Smooth muscle cell (in vitro differentiated cells): ENCODE data around the gene LMOD2. TPM values are rescaled to one million over a fixed set of nuclear protein-coding genes. Genes with fewer than 3 reads are reported as not detected.

Source experiments
- DNase-seq: peaks from one replicate; lab custom pipeline; 2025; ENCODE audit not compliant: unreplicated experiment; lab: John Stamatoyannopoulos, UW
- H2AFZ ChIP-seq: fragments of 200-600 bp; sonication (generic); 2 replicates; pipeline ENCODE4 v1.6.0; 2016; ENCODE audit warnings: antibody characterized with exemption, low read depth, mild to moderate bottlenecking
- H3F3A ChIP-seq: fragments of 200-600 bp; sonication (generic); 2 replicates; pipeline ENCODE4 v1.6.0; 2017; ENCODE audit warnings: antibody characterized with exemption, low read depth
- H3K27ac ChIP-seq: fragments of 200-600 bp; sonication (generic); 2 replicates; pipeline ENCODE4 v1.5.1; 2016; ENCODE audit warnings: low read depth, mild to moderate bottlenecking
- H3K27me3 ChIP-seq: fragments of 200-600 bp; sonication (generic); 2 replicates; pipeline ENCODE4 v1.6.1; 2016; ENCODE audit warnings: low read depth, mild to moderate bottlenecking
- H3K36me3 ChIP-seq: fragments of 200-600 bp; sonication (generic); 2 replicates; pipeline ENCODE4 v1.5.1; 2016; ENCODE audit warnings: low read depth
- H3K4me1 ChIP-seq: fragments of 200-600 bp; sonication (generic); 2 replicates; pipeline ENCODE4 v1.5.1; 2016; ENCODE audit warnings: low read depth
- H3K4me2 ChIP-seq: fragments of 200-600 bp; sonication (generic); 2 replicates; pipeline ENCODE4 v1.6.0; 2016; ENCODE audit warnings: mild to moderate bottlenecking
- H3K4me3 ChIP-seq: fragments of 200-600 bp; sonication (generic); 2 replicates; pipeline ENCODE4 v1.5.1; 2016; ENCODE audit warnings: mild to moderate bottlenecking
- H3K79me2 ChIP-seq: fragments of 200-600 bp; sonication (generic); 2 replicates; pipeline ENCODE4 v1.6.0; 2016; ENCODE audit warnings: low read depth, mild to moderate bottlenecking
- H3K9ac ChIP-seq: fragments of 200-600 bp; sonication (generic); 2 replicates; pipeline ENCODE4 v1.6.0; 2016; ENCODE audit warnings: low read depth
- H3K9me3 ChIP-seq: fragments of 200-600 bp; sonication (generic); replicated peaks from 2 replicates; pipeline ENCODE4 v1.5.1; 2016; ENCODE audit warnings: low read depth
- H4K20me1 ChIP-seq: fragments of 200-600 bp; sonication (generic); 2 replicates; pipeline ENCODE4 v1.6.0; 2016; ENCODE audit warnings: low read depth
- WGBS: methylation state at CpG from one replicate; pipeline ENCODE4 v1.1.7; 2016; ENCODE audit warnings: low lambda C conversion rate; 5-methylcytosine and 5-hydroxymethylcytosine counted together
- polyA plus RNA-seq: library from polyadenylated mRNA; unstranded; fragments of >200 nt; fragmentation: Nextera tagmentation; extraction: Ambion mirVana; gene quantifications from 2 replicates; pipeline ENCODE4 v1.2.1, GENCODE V29; 2016
- total RNA-seq: library from RNA; depleted of rRNA; stranded (reverse); fragments of >200 nt; gene quantifications from 2 replicates; pipeline ENCODE4 v1.2.3, GENCODE V29; 2014
- TF ChIP-seq, protein P1 (sequence below): fragments of 200-600 bp; sonication (generic); IDR thresholded peaks from 2 replicates; pipeline ENCODE4 v1.5.1; 2017; ENCODE audit warnings: borderline replicate concordance, mild to moderate bottlenecking, antibody characterized with exemption; ENCODE audit not compliant: insufficient read depth, poor library complexity, severe bottlenecking

Gene LMOD2
- total and polyA plus RNA-seq, 2 experiments from 2014 or later, result 0.10 TPM; not detected in 1

- Histone ChIP-seq H3K36me3 (no peaks in the 10 kb centered on the region), H4K20me1 (no peaks in the 10 kb centered on the region), H3F3A (no peaks in the 10 kb centered on the region), H3K27me3 (no peaks in the 10 kb centered on the region), H3K27ac (no peak overlapping the region), H3K79me2 (no peaks in the 10 kb centered on the region), H3K9me3 (no peaks in the 10 kb centered on the region), H3K4me1 (no peaks in the 10 kb centered on the region), H3K9ac (no peak overlapping the region), H3K4me3 (no peak overlapping the region), H2AFZ (no peak overlapping the region), H3K4me2 (no peak overlapping the region)
- WGBS, result 64% methylated on average over 8 of the region's 8 CpGs
- TF ChIP-seq, protein P1, sequence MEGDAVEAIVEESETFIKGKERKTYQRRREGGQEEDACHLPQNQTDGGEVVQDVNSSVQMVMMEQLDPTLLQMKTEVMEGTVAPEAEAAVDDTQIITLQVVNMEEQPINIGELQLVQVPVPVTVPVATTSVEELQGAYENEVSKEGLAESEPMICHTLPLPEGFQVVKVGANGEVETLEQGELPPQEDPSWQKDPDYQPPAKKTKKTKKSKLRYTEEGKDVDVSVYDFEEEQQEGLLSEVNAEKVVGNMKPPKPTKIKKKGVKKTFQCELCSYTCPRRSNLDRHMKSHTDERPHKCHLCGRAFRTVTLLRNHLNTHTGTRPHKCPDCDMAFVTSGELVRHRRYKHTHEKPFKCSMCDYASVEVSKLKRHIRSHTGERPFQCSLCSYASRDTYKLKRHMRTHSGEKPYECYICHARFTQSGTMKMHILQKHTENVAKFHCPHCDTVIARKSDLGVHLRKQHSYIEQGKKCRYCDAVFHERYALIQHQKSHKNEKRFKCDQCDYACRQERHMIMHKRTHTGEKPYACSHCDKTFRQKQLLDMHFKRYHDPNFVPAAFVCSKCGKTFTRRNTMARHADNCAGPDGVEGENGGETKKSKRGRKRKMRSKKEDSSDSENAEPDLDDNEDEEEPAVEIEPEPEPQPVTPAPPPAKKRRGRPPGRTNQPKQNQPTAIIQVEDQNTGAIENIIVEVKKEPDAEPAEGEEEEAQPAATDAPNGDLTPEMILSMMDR, result no peak
- DNase-seq, result no peak
Observed at GRCh38 chr7:123660514-123661354, 5.1 kb downstream of the LMOD2 start.

- H3K4me3 ChIP-seq, result no peak overlapping the region
- H2AFZ ChIP-seq, result no peak overlapping the region
- WGBS, result 90% methylated on average over 1 of the region's 1 CpG
- H3K4me2 ChIP-seq, result no peak overlapping the region
- H3K27ac ChIP-seq, result no peak overlapping the region
- DNase-seq, result no peak
- H3K79me2 ChIP-seq, result no peaks in the 10 kb centered on the region
- H3K9me3 ChIP-seq, result no peaks in the 10 kb centered on the region
- no peak overlapping the region for H3K9ac ChIP-seq
- H3K4me1 ChIP-seq, result no peaks in the 10 kb centered on the region
- TF ChIP-seq, protein P1, result no peak
- no peaks in the 10 kb centered on the region for H3K36me3 ChIP-seq
- no peaks in the 10 kb centered on the region for H3F3A ChIP-seq
- H4K20me1 ChIP-seq, result no peaks in the 10 kb centered on the region
- H3K27me3 ChIP-seq, result no peaks in the 10 kb centered on the region
Observed at GRCh38 chr7:123661765-123662164, 6.1 kb downstream of the LMOD2 start.

DNA sequence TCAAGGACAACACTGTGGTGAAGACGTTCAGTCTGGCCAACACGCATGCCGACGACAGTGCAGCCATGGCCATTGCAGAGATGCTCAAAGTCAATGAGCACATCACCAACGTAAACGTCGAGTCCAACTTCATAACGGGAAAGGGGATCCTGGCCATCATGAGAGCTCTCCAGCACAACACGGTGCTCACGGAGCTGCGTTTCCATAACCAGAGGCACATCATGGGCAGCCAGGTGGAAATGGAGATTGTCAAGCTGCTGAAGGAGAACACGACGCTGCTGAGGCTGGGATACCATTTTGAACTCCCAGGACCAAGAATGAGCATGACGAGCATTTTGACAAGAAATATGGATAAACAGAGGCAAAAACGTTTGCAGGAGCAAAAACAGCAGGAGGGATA is 6.6 kb downstream of the LMOD2 start:
- Histone ChIP-seq H3K4me2 (no peak overlapping the region), H3K4me3 (no peak overlapping the region), H3K4me1 (no peaks in the 10 kb centered on the region), H3K36me3 (no peaks in the 10 kb centered on the region), H4K20me1 (no peaks in the 10 kb centered on the region), H2AFZ (no peak overlapping the region), H3K79me2 (no peaks in the 10 kb centered on the region), H3K27me3 (no peaks in the 10 kb centered on the region), H3K27ac (no peak overlapping the region), H3F3A (no peaks in the 10 kb centered on the region), H3K9me3 (no peaks in the 10 kb centered on the region), H3K9ac (no peak overlapping the region)
- 96% methylated on average over 15 of the region's 15 CpGs for WGBS
- TF ChIP-seq, protein P1, result no peak
- DNase-seq, result no peak

DNA sequence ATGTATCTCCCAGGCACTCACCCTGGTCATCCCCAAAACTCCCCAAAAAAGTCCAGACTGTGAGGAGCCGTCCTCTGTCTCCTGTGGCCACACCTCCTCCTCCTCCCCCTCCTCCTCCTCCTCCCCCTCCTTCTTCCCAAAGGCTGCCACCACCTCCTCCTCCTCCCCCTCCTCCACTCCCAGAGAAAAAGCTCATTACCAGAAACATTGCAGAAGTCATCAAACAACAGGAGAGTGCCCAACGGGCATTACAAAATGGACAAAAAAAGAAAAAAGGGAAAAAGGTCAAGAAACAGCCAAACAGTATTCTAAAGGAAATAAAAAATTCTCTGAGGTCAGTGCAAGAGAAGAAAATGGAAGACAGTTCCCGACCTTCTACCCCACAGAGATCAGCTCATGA is 7.1 kb downstream of the LMOD2 start:
- Histone ChIP-seq H3K4me3 (no peak overlapping the region), H3F3A (no peaks in the 10 kb centered on the region), H3K27me3 (no peaks in the 10 kb centered on the region), H3K4me1 (no peaks in the 10 kb centered on the region), H3K27ac (no peak overlapping the region), H3K9me3 (no peaks in the 10 kb centered on the region), H3K9ac (no peak overlapping the region), H3K79me2 (no peaks in the 10 kb centered on the region), H2AFZ (no peak overlapping the region), H4K20me1 (no peaks in the 10 kb centered on the region), H3K36me3 (no peaks in the 10 kb centered on the region), H3K4me2 (no peak overlapping the region)
- DNase-seq, result no peak
- WGBS, result 90% methylated on average over 3 of the region's 3 CpGs
- TF ChIP-seq, protein P1, result no peak
